ENCODE measurements around the gene SPP2. TPM values are rescaled to one million over a fixed set of nuclear protein-coding genes. Genes with fewer than 3 reads are reported as not detected.

SPP2 gene
- total RNA-seq, 4 donors from 2014 or later, result not detected

- no peaks in the 10 kb centered on the region for H3K27me3 ChIP-seq
- no peaks in the 10 kb centered on the region for H3K4me1 ChIP-seq
- TF ChIP-seq EP300 (IDR thresholded peaks at IDR 0.05) (no peak), POLR2A (IDR thresholded peaks at IDR 0.05) (no peak), CTCF (IDR thresholded peaks at IDR 0.05) (no peak)
- no peaks in the 10 kb centered on the region for H3K36me3 ChIP-seq
- peaks cover 0 to 9% (median 2%) of the 10 kb centered on the region in 4 donors for H3K9me3 ChIP-seq
- WGBS, 2 donors, result 83% methylated on average over 3 of the region's 3 CpGs
- no peak overlapping the region for H3K4me3 ChIP-seq
- DNase-seq (ENCODE audit: low spot score in 2 of 2), result no peak
- no peak overlapping the region for H3K27ac ChIP-seq
Observed at GRCh38 chr2:234006501-234006900, 44.0 kb upstream of the SPP2 start.

- WGBS, 2 donors, result 88 to 91% methylated on average over 1 of the region's 1 CpG
- H3K36me3 ChIP-seq, result no peaks in the 10 kb centered on the region
- H3K27ac ChIP-seq, result no peak overlapping the region
- no peaks in the 10 kb centered on the region for H3K27me3 ChIP-seq
- H3K4me1 ChIP-seq, result no peaks in the 10 kb centered on the region
- TF ChIP-seq CTCF (IDR thresholded peaks at IDR 0.05) (no peak), EP300 (IDR thresholded peaks at IDR 0.05) (no peak), POLR2A (IDR thresholded peaks at IDR 0.05) (no peak)
- DNase-seq (ENCODE audit: low spot score in 2 of 2), result no peak
- no peak overlapping the region for H3K4me3 ChIP-seq
- H3K9me3 ChIP-seq, result peaks cover 0 to 12% (median 2%) of the 10 kb centered on the region in 4 donors
Observed at GRCh38 chr2:234014427-234014826, 36.1 kb upstream of the SPP2 start.

- H3K27ac ChIP-seq, result no peak overlapping the region
- no peaks in the 10 kb centered on the region for H3K4me1 ChIP-seq
- H3K9me3 ChIP-seq, result peaks cover 0 to 10% (median 2%) of the 10 kb centered on the region in 4 donors
- 56 to 59% methylated on average over 3 of the region's 3 CpGs for WGBS, 2 donors
- DNase-seq (ENCODE audit: low spot score in 2 of 2), result no peak
- no peaks in the 10 kb centered on the region for H3K36me3 ChIP-seq
- H3K27me3 ChIP-seq, result no peaks in the 10 kb centered on the region
- H3K4me3 ChIP-seq, result no peak overlapping the region
- no peak for TF ChIP-seq EP300 (IDR thresholded peaks at IDR 0.05)
- no peak for TF ChIP-seq POLR2A (IDR thresholded peaks at IDR 0.05)
- TF ChIP-seq CTCF (IDR thresholded peaks at IDR 0.05), result no peak
Observed at GRCh38 chr2:234015861-234016260, 34.6 kb upstream of the SPP2 start.

DNA sequence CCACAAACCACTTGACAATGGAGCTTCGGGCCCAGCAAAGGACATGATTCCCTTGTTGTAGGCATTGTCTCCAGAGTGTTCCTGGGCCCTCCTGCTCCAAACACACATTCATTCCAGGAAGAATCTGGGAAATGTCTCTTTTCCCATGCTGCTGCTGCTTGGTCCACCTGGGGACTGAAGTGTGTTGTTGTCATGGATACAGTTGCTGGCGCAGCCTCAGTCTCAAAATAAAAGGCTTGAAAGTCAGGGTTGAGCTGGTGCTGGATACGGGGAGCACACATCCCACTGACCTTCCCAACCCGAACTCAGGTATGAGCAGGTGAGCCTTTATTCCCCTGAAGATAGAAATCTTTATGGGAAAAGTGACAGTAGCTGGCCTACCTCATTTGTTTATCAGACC, 30.6 kb upstream of the SPP2 start:
- Histone ChIP-seq H3K27me3 (no peaks in the 10 kb centered on the region), H3K4me1 (no peaks in the 10 kb centered on the region), H3K36me3 (no peaks in the 10 kb centered on the region), H3K9me3 (peaks cover 0 to 14% (median 0%) of the 10 kb centered on the region in 4 donors), H3K27ac (no peak overlapping the region), H3K4me3 (no peak overlapping the region)
- no peak for DNase-seq (ENCODE audit: low spot score in 2 of 2)
- TF ChIP-seq CTCF (IDR thresholded peaks at IDR 0.05), result no peak
- no peak for TF ChIP-seq POLR2A (IDR thresholded peaks at IDR 0.05)
- no peak for TF ChIP-seq EP300 (IDR thresholded peaks at IDR 0.05)
- 89% methylated on average over 4 of the region's 4 CpGs for WGBS, 2 donors

GRCh38 chr2:234020332-234020731, 30.2 kb upstream of the SPP2 start:
- no peak for DNase-seq (ENCODE audit: low spot score in 2 of 2)
- WGBS, 2 donors, result 83 to 89% methylated on average over 2 of the region's 2 CpGs
- TF ChIP-seq EP300 (IDR thresholded peaks at IDR 0.05) (no peak), CTCF (IDR thresholded peaks at IDR 0.05) (no peak), POLR2A (IDR thresholded peaks at IDR 0.05) (no peak)
- Histone ChIP-seq H3K27ac (no peak overlapping the region), H3K4me1 (peaks cover 0 to 2% (median 0%) of the 10 kb centered on the region in 4 donors), H3K4me3 (no peak overlapping the region), H3K36me3 (no peaks in the 10 kb centered on the region), H3K9me3 (peaks cover 0 to 14% (median 0%) of the 10 kb centered on the region in 4 donors), H3K27me3 (no peaks in the 10 kb centered on the region)

Measured in tibial nerve (tissue), 4 donors.